HepG2 (cell line): ENCODE data around the gene PYDC2. TPM values are rescaled to one million over a fixed set of nuclear protein-coding genes. Genes with fewer than 3 reads are reported as not detected.

Experiments
- ATAC-seq: fragments of 200-7000 bp; cut with Tn5 transposase; 3 replicates; pipeline ENCODE4 v1.9.1; 2020; ENCODE audit warnings: mild to moderate bottlenecking, moderate library complexity
- BruUV-seq: library from RNA; stranded (reverse); fragments of 400-500 nt; replicated peaks from 2 replicates; lab custom pipeline; 2021; lab: Mats Ljungman, UMichigan
- CTCF ChIA-PET: fragments of 300-600 bp; formaldehyde crosslinking; extraction: SDS; loops from one replicate; lab custom pipeline; 2021; ENCODE audit warnings: low total read pairs, inconsistent platforms, low intra/inter-chr PET ratio; lab: Yijun Ruan, JAX
- POLR2A ChIA-PET: fragments of 350-600 bp; sonication (Branson Sonifier 250); formaldehyde crosslinking; loops from one replicate; lab custom pipeline; 2020; ENCODE audit warnings: antibody characterized with exemption, inconsistent platforms; lab: Yijun Ruan, JAX
- DNase-seq: peaks from one replicate; pipeline ENCODE4 v3.0.0-alpha.2; 2015; ENCODE audit warnings: low spot score
- FAIRE-seq: peaks from 3 replicates; lab custom pipeline; 2011; peaks lifted over from hg19 to GRCh38; lab: Jason Lieb, UNC
- H2AFZ ChIP-seq: one replicate; pipeline ENCODE4 v1.6.1; 2011; ENCODE audit warnings: low read length, inconsistent platforms
- H3K27ac ChIP-seq: fragments of 300-600 bp; 3 replicates; pipeline ENCODE4 v1.8.0; 2011; ENCODE audit warnings: mixed run types, mild to moderate bottlenecking, mixed read lengths, low read length, inconsistent platforms; ENCODE audit not compliant: insufficient read depth; ENCODE audit errors: extremely low read length
- H3K27me3 ChIP-seq, 2 experiments: fragments of 200-600 bp in 1 of 2; 2 replicates in 1 of 2; 3 replicates in 1 of 2; pipeline versions ENCODE4 v1.6.0 to v1.8.0; 2011; ENCODE audit warnings: low read length in 2 of 2, mild to moderate bottlenecking in 2 of 2, moderate library complexity in 2 of 2, inconsistent platforms in 1 of 2; ENCODE audit not compliant: insufficient read depth in 2 of 2, control insufficient read depth in 1 of 2
- H3K36me3 ChIP-seq, 2 experiments: fragments of 200-600 bp in 1 of 2; replicated peaks in 1 of 2; 2 replicates in 1 of 2; 3 replicates in 1 of 2; pipeline versions ENCODE4 v1.5.1 to v1.8.0; 2011; ENCODE audit warnings: low read length in 2 of 2, inconsistent platforms in 1 of 2; ENCODE audit not compliant: insufficient read depth in 2 of 2, control insufficient read depth in 1 of 2
- H3K4me1 ChIP-seq: 2 replicates; pipeline ENCODE4 v1.5.1; 2012; ENCODE audit warnings: low read length, inconsistent platforms; ENCODE audit not compliant: insufficient read depth
- H3K4me2 ChIP-seq: 2 replicates; pipeline ENCODE4 v1.6.0; 2011; ENCODE audit warnings: low read depth, low read length, inconsistent platforms
- H3K4me3 ChIP-seq, 3 experiments: fragments of 200-600 bp in 1 of 3; sonication (generic), shearing (Covaris generic) in 1 of 3; replicated peaks in 1 of 3; 2 replicates each; pipeline ENCODE4 v1.5.1; 2011 to 2016; ENCODE audit warnings: low read length in 3 of 3, inconsistent platforms in 2 of 3, low read depth in 2 of 3, mild to moderate bottlenecking in 2 of 3, control low read depth in 1 of 3, mixed read lengths in 1 of 3; ENCODE audit not compliant: insufficient read depth in 1 of 3
- H3K79me2 ChIP-seq: one replicate; pipeline ENCODE4 v1.6.1; 2011; ENCODE audit warnings: low read length, inconsistent platforms; ENCODE audit not compliant: insufficient read depth
- H3K9ac ChIP-seq: 2 replicates; pipeline ENCODE4 v1.6.0; 2011; ENCODE audit warnings: mild to moderate bottlenecking, low read depth, low read length, inconsistent platforms; ENCODE audit not compliant: insufficient read depth
- H3K9me3 ChIP-seq: 2 replicates; pipeline ENCODE4 v1.5.1; 2012; ENCODE audit warnings: mild to moderate bottlenecking, low read length
- H4K20me1 ChIP-seq: 2 replicates; pipeline ENCODE4 v1.6.0; 2011; ENCODE audit warnings: inconsistent platforms, mild to moderate bottlenecking, low read length, moderate library complexity; ENCODE audit not compliant: insufficient read depth
- CEBPB ChIP-seq: IDR thresholded peaks from 2 replicates; pipeline ENCODE4 v1.6.1; 2011; ENCODE audit warnings: low read depth, low read length, improper control_type of control experiment, borderline replicate concordance
- KMT2A ChIP-seq: sonication (generic); formaldehyde crosslinking; IDR thresholded peaks from 2 replicates; pipeline ENCODE4 v1.4.0; 2020; ENCODE audit warnings: missing genetic modification reagents
- MTA1 ChIP-seq: sonication (generic); formaldehyde crosslinking; IDR thresholded peaks from 2 replicates; pipeline ENCODE4 v1.4.0; 2020; ENCODE audit warnings: missing genetic modification reagents, mild to moderate bottlenecking, borderline replicate concordance
- RAD21 ChIP-seq: fragments of 450-650 bp; formaldehyde crosslinking; IDR thresholded peaks from 2 replicates; pipeline ENCODE4 v1.5.0; 2020; ENCODE audit warnings: mild to moderate bottlenecking
- SRSF1 ChIP-seq: fragments of 200-400 bp; formaldehyde crosslinking; optimal IDR thresholded peaks from 2 replicates; pipeline ENCODE3; 2017; ENCODE audit warnings: mild to moderate bottlenecking, low read depth, low read length, moderate library complexity
- ZFP90 ChIP-seq: sonication (generic); formaldehyde crosslinking; IDR thresholded peaks from 2 replicates; pipeline ENCODE4 v1.8.0; 2022; ENCODE audit warnings: missing genetic modification reagents, mild to moderate bottlenecking, inconsistent platforms, borderline replicate concordance
- ZMYM2 ChIP-seq: sonication (generic); formaldehyde crosslinking; IDR thresholded peaks from 2 replicates; pipeline ENCODE4 v1.8.0; 2022; ENCODE audit warnings: mild to moderate bottlenecking, missing genetic modification reagents
- ZMYM3 ChIP-seq: sonication (generic); formaldehyde crosslinking; IDR thresholded peaks from 2 replicates; pipeline ENCODE4 v1.5.1; 2020; ENCODE audit warnings: mild to moderate bottlenecking, missing genetic modification reagents
- ZNF556 ChIP-seq: sonication (generic); formaldehyde crosslinking; IDR thresholded peaks from 2 replicates; pipeline ENCODE4 v1.4.0; 2020; ENCODE audit warnings: mild to moderate bottlenecking, missing genetic modification reagents, borderline replicate concordance
- WGBS: methylation state at CpG from one replicate; pipeline ENCODE4 v1.1.6; 2017; ENCODE audit warnings: low lambda C conversion rate; 5-methylcytosine and 5-hydroxymethylcytosine counted together
- in situ Hi-C: cut with HindIII; loops from 2 replicates; pipeline ENCODE4 v1.10.0; 2017; ENCODE audit warnings: low pct_unique_long_range_greater_than_20kb; ENCODE audit not compliant: extremely low pct_ligation_motif_present
- intact Hi-C: fragments of 100-400 bp; cut with micrococcal nuclease; formaldehyde crosslinking; loops from one replicate; pipeline ENCODE4 v1.10.0; 2022; ENCODE audit not compliant: unreplicated experiment
- polyA plus RNA-seq, 8 experiments: library from polyadenylated mRNA; depleted of rRNA in 3 of 8; stranded (reverse) in 7 of 8; unstranded in 1 of 8; fragments of >200 nt; fragmentation: Illumina TruSeq in 4 of 8; extraction: Trizol in 4 of 8; gene quantifications; 2 replicates each; pipeline versions ENCODE4 v1.2.1 to v1.2.3, GENCODE V29; 2011 to 2016; ENCODE audit warnings: low read depth in 4 of 8, missing spikeins in 1 of 8, mixed read lengths in 1 of 8; ENCODE audit not compliant: insufficient read depth in 1 of 8
- total RNA-seq, 5 experiments: library from RNA; depleted of rRNA; stranded (reverse); fragments of >200 nt; fragmentation: Illumina TruSeq; extraction: Trizol; gene quantifications; 2 replicates each; pipeline ENCODE4 v1.2.3, GENCODE V29; 2016; ENCODE audit warnings: low read depth in 1 of 5
- TF ChIP-seq, protein P1 (sequence below): sonication (generic); formaldehyde crosslinking; IDR thresholded peaks from 2 replicates; pipeline ENCODE4 v1.4.0; 2020; ENCODE audit warnings: mild to moderate bottlenecking, missing genetic modification reagents
- TF ChIP-seq, protein P2 (sequence below): sonication (generic); formaldehyde crosslinking; IDR thresholded peaks from 2 replicates; pipeline ENCODE4 v1.5.0; 2020; ENCODE audit warnings: mild to moderate bottlenecking, missing genetic modification reagents, moderate library complexity

Gene PYDC2
- total and polyA plus RNA-seq, 2 of the 13 experiments (the other 11 are each of a cell fraction or from before 2014, with no cell fraction given), result not detected

DNA sequence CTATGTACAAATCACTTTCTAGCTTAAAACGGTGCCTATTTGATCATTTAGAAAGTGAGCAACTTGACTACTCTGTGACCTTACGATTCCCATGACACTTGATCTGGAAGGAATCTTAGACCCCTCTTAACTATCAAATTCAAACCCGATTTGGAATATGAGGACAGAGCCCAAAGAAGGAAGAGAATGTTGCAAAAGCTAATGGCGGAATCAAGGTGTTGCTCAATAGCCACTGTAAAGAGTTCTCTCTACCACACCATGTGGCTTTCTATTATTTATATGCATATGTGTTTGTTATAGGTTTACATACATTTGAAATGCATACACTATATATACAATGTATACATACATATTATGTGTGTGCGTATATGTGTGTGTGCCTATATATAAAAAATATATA, 39.9 kb downstream of the PYDC2 start:
- H3K9ac ChIP-seq, result no peak overlapping the region
- no peaks in the 10 kb centered on the region for H4K20me1 ChIP-seq
- intact Hi-C loops, result no loop called here
- BruUV-seq, result no TSS peak
- H3K4me2 ChIP-seq, result no peak overlapping the region
- POLR2A ChIA-PET, result no interaction called here
- no peak overlapping the region for H3K27ac ChIP-seq
- no peaks in the 10 kb centered on the region for H3K4me1 ChIP-seq
- ATAC-seq, result no peak
- H2AFZ ChIP-seq, result no peak overlapping the region
- H3K9me3 ChIP-seq, result no peaks in the 10 kb centered on the region
- H3K79me2 ChIP-seq, result no peaks in the 10 kb centered on the region
- CTCF ChIA-PET, result no interaction called here
- H3K27me3 ChIP-seq, result no peaks in the 10 kb centered on the region
- TF ChIP-seq RAD21 (CRISPR knock-in tag), result no peak
- no peak for TF ChIP-seq ZFP90
- TF ChIP-seq KMT2A (CRISPR knock-in tag), result no peak
- 0 out of 2 replicates have a peak, but pooled peaks have one; percentile 4 for TF ChIP-seq CEBPB
- TF ChIP-seq ZNF556 (CRISPR knock-in tag), result no peak
- TF ChIP-seq MTA1, result no peak
- TF ChIP-seq, protein P1, sequence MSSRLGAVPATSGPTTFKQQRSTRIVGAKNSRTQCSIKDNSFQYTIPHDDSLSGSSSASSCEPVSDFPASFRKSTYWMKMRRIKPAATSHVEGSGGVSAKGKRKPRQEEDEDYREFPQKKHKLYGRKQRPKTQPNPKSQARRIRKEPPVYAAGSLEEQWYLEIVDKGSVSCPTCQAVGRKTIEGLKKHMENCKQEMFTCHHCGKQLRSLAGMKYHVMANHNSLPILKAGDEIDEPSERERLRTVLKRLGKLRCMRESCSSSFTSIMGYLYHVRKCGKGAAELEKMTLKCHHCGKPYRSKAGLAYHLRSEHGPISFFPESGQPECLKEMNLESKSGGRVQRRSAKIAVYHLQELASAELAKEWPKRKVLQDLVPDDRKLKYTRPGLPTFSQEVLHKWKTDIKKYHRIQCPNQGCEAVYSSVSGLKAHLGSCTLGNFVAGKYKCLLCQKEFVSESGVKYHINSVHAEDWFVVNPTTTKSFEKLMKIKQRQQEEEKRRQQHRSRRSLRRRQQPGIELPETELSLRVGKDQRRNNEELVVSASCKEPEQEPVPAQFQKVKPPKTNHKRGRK (CRISPR knock-in tag), result no peak
- no peak for FAIRE-seq
- H3K4me3 ChIP-seq, result no peak overlapping the region
- 53% methylated on average over 5 of the region's 5 CpGs for WGBS
- H3K36me3 ChIP-seq, result no peaks in the 10 kb centered on the region
- no peak for DNase-seq
- in situ Hi-C loops, result no loop called here

DNA sequence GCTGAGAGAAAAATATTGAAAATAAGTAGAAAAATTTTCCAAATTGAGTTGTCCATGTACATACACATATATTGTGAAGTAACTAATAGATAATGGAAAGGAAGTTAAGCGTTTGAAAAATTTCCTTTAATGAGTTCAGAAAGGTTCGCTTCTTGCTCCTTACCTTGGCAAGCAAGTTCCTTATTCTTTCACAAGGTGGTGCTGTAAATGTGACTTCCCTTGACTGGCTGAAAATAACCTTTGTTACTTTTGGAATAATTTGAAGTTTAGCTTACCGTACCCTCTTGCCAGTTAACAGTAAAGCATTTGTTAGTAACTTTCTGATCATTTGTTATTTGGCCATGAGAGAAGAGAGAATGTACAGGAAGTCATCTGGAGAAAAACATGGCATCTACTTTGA, 41.6 kb downstream of the PYDC2 start:
- in situ Hi-C loops, result no loop called here
- no peak overlapping the region for H3K27ac ChIP-seq
- no peak overlapping the region for H2AFZ ChIP-seq
- peak; percentile 1 for DNase-seq
- FAIRE-seq, result peak; percentile 64
- H3K27me3 ChIP-seq, result no peaks in the 10 kb centered on the region
- H3K4me1 ChIP-seq, result no peaks in the 10 kb centered on the region
- ChIA-PET CTCF (no interaction called here), POLR2A (no interaction called here)
- H3K9ac ChIP-seq, result no peak overlapping the region
- H4K20me1 ChIP-seq, result no peaks in the 10 kb centered on the region
- no peak overlapping the region for H3K4me2 ChIP-seq
- no peak for TF ChIP-seq ZMYM2 (CRISPR knock-in tag)
- no peak for TF ChIP-seq SRSF1
- TF ChIP-seq, protein P2, sequence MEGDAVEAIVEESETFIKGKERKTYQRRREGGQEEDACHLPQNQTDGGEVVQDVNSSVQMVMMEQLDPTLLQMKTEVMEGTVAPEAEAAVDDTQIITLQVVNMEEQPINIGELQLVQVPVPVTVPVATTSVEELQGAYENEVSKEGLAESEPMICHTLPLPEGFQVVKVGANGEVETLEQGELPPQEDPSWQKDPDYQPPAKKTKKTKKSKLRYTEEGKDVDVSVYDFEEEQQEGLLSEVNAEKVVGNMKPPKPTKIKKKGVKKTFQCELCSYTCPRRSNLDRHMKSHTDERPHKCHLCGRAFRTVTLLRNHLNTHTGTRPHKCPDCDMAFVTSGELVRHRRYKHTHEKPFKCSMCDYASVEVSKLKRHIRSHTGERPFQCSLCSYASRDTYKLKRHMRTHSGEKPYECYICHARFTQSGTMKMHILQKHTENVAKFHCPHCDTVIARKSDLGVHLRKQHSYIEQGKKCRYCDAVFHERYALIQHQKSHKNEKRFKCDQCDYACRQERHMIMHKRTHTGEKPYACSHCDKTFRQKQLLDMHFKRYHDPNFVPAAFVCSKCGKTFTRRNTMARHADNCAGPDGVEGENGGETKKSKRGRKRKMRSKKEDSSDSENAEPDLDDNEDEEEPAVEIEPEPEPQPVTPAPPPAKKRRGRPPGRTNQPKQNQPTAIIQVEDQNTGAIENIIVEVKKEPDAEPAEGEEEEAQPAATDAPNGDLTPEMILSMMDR (CRISPR knock-in tag), result peak; percentile 23
- no peak for TF ChIP-seq ZMYM3 (CRISPR knock-in tag)
- no TSS peak for BruUV-seq
- H3K36me3 ChIP-seq, result no peaks in the 10 kb centered on the region
- ATAC-seq, result no peak
- WGBS, result 17% methylated on average over 3 of the region's 3 CpGs
- no peaks in the 10 kb centered on the region for H3K79me2 ChIP-seq
- H3K9me3 ChIP-seq, result no peaks in the 10 kb centered on the region
- intact Hi-C loops, result no loop called here
- H3K4me3 ChIP-seq, result no peak overlapping the region
